Duodenal mucosa (tissue), 2 donors: Measurements from ENCODE around the gene DGKZ.

Source experiments
- H3K27ac ChIP-seq: one replicate; pipeline ENCODE4 v1.7.0; 2013; ENCODE audit warnings: low read depth, low read length
- H3K27me3 ChIP-seq, 2 donors: one replicate each; pipeline ENCODE4 v1.7.0; 2013; ENCODE audit warnings: low read length in 2 of 2, control low read depth in 1 of 2; ENCODE audit not compliant: insufficient read depth in 2 of 2, control insufficient read depth in 1 of 2
- H3K36me3 ChIP-seq, 2 donors: one replicate each; pipeline ENCODE4 v1.7.0; 2013; ENCODE audit warnings: low read length in 2 of 2, control low read depth in 1 of 2; ENCODE audit not compliant: insufficient read depth in 2 of 2, control insufficient read depth in 1 of 2
- H3K4me1 ChIP-seq, 2 donors: one replicate each; pipeline ENCODE4 v1.7.0; 2013; ENCODE audit warnings: low read length in 2 of 2, control low read depth in 1 of 2; ENCODE audit not compliant: insufficient read depth in 2 of 2, control insufficient read depth in 1 of 2
- H3K4me3 ChIP-seq, 2 donors: one replicate each; pipeline ENCODE4 v1.7.0; 2013; ENCODE audit warnings: low read length in 2 of 2, low read depth in 1 of 2
- H3K9ac ChIP-seq, 2 donors: one replicate each; pipeline ENCODE4 v1.7.0; 2013; ENCODE audit warnings: low read length in 2 of 2, low read depth in 1 of 2
- H3K9me3 ChIP-seq, 2 donors: one replicate each; pipeline ENCODE4 v1.7.0; 2013; ENCODE audit warnings: low read length in 2 of 2, control low read depth in 1 of 2; ENCODE audit not compliant: control insufficient read depth in 1 of 2

DGKZ gene

DNA sequence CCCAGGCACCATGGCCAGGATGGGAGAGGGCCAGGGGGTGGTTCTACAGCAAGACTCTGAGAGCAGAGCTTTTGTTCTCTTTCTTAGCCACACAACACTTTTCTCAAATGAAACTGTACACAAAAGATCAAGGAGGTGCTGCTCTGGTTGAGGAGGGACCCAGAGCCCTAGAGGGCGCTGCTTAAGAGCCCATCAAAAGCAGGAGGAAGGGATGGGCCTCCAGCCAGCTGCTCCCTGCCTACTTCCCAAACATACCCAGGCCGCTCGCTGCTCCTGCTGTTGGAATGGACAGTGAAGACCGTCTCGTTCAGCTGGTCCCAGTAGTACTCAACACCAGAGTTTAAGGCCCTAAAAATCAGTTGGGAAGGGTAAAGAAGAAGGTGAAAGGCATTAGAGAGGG, 62.8 kb downstream of the DGKZ start:
- Histone ChIP-seq H3K9ac (no peak overlapping the region), H3K4me3 (no peak overlapping the region), H3K9me3 (no peaks in the 10 kb centered on the region), H3K36me3 (peaks cover 36 to 47% of the 10 kb centered on the region in 2 donors), H3K27ac (no peak overlapping the region), H3K27me3 (no peaks in the 10 kb centered on the region), H3K4me1 (peaks cover 7 to 11% of the 10 kb centered on the region in 2 donors)

DNA sequence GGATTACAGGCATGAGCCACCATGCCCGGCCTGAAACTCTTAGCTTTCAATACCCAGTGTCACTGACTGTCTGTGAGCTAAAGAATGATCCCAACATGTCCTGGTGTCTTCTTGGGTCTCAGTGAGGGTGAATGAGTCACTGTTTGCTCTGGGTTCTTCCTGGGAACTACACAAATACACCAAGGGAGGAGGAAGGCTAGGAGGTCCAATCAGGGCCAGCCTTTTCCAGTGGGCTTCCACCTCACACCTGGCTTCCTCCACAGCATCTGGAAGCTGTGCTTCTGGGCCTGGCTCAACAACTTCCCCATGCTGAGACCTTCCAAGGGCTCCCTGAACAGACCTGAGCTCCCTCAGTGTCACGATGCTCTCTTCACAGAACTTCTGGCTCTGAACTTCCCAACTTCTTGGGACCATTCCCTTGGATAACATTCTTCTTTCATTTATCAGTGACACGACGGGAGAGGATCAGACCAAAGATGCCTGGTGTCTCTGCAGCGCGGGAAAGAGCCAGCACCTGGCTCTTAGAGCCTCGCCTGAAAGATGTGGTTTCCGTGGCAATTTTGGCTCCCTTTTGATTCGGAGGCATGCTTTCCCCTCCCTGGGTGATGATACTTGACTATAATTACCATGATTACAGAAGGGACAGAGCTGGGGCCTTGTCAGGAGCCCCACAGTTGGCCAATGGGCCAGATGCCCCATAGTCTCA, 66.7 kb downstream of the DGKZ start:
- Histone ChIP-seq H3K27ac (no peak overlapping the region), H3K4me1 (peaks cover 14 to 18% of the 10 kb centered on the region in 2 donors), H3K27me3 (no peaks in the 10 kb centered on the region), H3K9ac (no peak overlapping the region), H3K4me3 (no peak overlapping the region), H3K9me3 (no peaks in the 10 kb centered on the region), H3K36me3 (peaks cover 30 to 54% of the 10 kb centered on the region in 2 donors)

DNA sequence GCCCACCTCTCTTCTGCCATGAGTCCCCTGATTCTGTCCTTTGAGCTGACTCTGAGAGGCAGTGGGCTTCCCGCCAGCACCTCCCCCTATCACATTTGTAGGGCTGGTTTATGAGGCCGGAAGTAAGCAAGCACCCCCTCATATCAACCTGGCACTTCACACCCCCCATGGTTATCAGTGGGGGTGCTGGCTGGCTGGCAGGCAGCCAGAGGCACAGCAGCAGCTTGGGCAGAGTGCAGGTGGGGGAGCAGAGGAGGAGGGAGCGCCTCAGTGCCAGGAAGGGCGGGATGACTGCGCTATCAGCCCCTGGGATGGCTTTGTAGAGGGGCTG, 67.2 kb downstream of the DGKZ start:
- Histone ChIP-seq H3K36me3 (peaks cover 26 to 51% of the 10 kb centered on the region in 2 donors), H3K27me3 (no peaks in the 10 kb centered on the region), H3K27ac (no peak overlapping the region), H3K4me3 (no peak overlapping the region), H3K9me3 (no peaks in the 10 kb centered on the region), H3K4me1 (peaks cover 14 to 18% of the 10 kb centered on the region in 2 donors), H3K9ac (no peak overlapping the region)

DNA sequence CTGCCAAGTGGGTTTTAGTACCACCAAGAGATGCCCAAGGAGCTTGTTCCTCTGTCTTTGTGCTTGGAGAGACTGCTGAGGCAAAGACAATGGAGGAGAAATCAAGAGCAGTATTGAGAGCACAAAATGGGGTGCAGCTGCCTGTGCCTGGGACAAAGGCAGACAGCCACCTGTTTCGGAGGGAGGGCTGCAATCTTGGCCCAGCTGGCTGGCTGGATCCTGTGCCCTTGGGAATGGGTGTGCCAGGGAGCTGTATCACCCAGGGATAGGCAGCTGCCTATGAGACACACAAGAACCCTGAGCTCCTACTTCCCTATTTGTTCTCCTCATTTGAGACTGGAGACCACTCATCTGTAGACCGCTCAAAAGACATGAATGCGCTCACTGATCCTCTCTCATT, 67.6 kb downstream of the DGKZ start:
- Histone ChIP-seq H3K27me3 (no peaks in the 10 kb centered on the region), H3K9ac (no peak overlapping the region), H3K4me1 (peaks cover 14 to 18% of the 10 kb centered on the region in 2 donors), H3K27ac (no peak overlapping the region), H3K9me3 (no peaks in the 10 kb centered on the region), H3K36me3 (peaks cover 23 to 51% of the 10 kb centered on the region in 2 donors), H3K4me3 (no peak overlapping the region)

DNA sequence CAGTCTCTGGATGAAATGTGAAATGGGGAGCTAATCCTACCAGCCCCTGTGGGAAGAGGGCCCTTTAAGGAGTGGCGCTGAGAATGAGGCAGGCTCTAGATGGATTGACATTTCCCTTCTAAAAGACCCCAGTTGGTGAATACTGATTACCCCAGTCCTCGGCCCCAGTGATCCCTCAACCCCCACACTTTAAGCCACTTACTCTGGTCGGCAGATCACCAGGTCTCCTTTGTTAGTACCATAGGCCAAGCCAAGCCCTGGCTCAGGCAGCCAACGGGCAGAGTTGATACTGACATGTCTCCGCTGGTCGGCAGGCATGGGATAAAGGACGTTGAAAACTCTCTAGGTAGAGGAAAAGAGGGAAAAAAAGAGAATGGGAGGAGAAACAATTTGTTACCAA, 70.4 kb downstream of the DGKZ start:
- H3K4me1 ChIP-seq, result peaks cover 30 to 38% of the 10 kb centered on the region in 2 donors
- no peak overlapping the region for H3K27ac ChIP-seq
- no peak overlapping the region for H3K4me3 ChIP-seq
- H3K27me3 ChIP-seq, result no peaks in the 10 kb centered on the region
- no peak overlapping the region for H3K9ac ChIP-seq
- peaks cover 22 to 61% of the 10 kb centered on the region in 2 donors for H3K36me3 ChIP-seq
- no peaks in the 10 kb centered on the region for H3K9me3 ChIP-seq

DNA sequence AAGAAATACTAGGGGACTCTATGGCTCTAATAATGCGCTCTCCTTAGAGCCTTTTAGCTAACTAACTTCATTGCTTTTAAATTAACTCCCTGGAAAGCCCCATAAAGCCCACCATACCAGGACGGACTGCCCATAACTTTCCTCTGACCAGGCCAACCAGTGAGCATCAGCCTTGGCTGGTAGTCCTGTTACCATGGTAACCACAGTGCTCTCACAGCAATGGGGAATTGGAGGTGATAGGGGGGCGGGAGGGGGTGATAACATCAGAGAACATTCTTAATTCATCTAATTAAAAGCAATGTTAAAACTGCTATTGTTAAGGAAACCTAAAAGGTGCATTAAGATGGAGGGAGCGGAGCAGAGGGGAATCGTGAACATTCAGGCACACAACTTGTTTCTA, 71.5 kb downstream of the DGKZ start:
- no peak overlapping the region for H3K27ac ChIP-seq
- H3K27me3 ChIP-seq, result no peaks in the 10 kb centered on the region
- H3K9ac ChIP-seq, result no peak overlapping the region
- peaks cover 34 to 41% of the 10 kb centered on the region in 2 donors for H3K4me1 ChIP-seq
- no peaks in the 10 kb centered on the region for H3K9me3 ChIP-seq
- peaks cover 21 to 63% of the 10 kb centered on the region in 2 donors for H3K36me3 ChIP-seq
- H3K4me3 ChIP-seq, result no peak overlapping the region

DNA sequence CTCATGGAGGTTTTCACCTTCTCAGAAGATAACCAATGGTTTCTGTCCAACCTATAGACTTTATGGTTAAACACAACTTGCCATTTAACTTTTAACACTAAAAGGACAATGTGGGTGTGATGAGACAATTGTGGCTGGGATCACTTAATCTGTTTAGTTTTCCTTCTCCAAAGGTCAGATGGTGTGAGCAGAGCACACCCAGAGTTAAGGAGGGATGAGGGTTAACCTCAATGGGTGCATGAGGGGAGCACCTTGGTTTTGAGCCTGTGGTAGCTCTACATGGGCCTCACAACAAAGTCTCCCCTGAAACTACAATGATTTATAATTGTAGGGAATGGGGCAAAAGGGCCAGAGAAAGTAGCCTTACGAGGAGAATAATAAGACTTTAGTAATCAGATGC, 73.2 kb downstream of the DGKZ start:
- Histone ChIP-seq H3K27ac (no peak overlapping the region), H3K4me1 (peaks cover 21 to 26% of the 10 kb centered on the region in 2 donors), H3K36me3 (peaks cover 14 to 57% of the 10 kb centered on the region in 2 donors)

DNA sequence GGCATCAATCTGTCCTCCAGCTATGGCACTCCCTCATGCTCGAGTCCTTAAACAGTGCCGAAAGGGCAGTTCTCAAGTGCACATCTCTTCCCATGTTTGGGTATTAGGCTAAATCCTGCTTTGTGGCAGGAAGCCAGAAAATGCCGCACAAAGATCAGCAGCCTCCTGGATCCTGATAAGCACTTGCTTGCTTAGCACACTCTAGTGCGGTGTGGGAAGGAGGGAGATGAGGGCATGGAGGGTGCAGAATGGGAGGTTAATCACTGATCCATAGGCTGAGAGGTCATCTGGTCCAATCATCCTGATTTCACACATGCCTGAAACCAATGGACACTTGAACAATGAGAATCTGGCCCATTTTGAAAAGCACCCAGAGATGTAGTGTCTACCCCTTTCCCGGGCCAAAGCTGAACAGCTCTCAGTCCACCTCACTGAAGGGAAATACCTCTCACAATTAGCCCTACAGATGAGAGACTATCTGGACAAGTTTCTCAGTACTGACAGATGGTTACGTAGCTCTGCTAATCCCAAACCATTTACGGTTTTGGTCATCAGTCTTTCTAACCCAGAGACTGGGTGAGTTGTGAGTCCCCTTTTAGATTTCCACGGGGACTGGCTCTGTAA, 74.1 kb downstream of the DGKZ start:
- Histone ChIP-seq H3K9me3 (no peaks in the 10 kb centered on the region), H3K27me3 (no peaks in the 10 kb centered on the region), H3K9ac (no peak overlapping the region), H3K36me3 (peaks cover 8 to 53% of the 10 kb centered on the region in 2 donors), H3K4me3 (no peak overlapping the region), H3K4me1 (peaks cover 19 to 23% of the 10 kb centered on the region in 2 donors), H3K27ac (no peak overlapping the region)

More for the DNA sequence above, 73.2 kb downstream of the DGKZ start:
- no peak overlapping the region for H3K4me3 ChIP-seq
- H3K9ac ChIP-seq, result no peak overlapping the region
- no peaks in the 10 kb centered on the region for H3K27me3 ChIP-seq
- no peaks in the 10 kb centered on the region for H3K9me3 ChIP-seq

DNA sequence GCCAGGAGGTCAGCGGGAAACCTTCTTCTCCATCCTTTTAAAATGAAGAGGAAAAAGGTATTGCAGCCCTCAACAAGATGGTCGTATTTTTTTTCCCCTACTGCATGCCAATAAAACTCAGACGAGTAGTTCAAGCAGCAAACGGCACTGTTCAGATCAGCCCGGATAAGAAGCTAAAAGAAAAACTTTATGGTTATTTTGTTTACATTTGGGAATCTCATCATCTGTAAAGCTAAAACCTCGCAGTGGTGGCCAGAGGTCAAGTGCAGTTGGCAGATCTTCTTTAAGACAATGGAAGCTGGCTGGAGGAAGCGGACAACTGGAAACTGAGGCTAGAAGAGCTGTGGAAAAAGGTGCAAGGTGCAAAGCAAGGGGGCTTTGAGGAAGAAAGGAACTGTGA, 75.3 kb downstream of the DGKZ start:
- no peak overlapping the region for H3K27ac ChIP-seq
- H3K4me3 ChIP-seq, result no peak overlapping the region
- peaks cover 3 to 46% of the 10 kb centered on the region in 2 donors for H3K36me3 ChIP-seq
- H3K27me3 ChIP-seq, result no peaks in the 10 kb centered on the region
- no peak overlapping the region for H3K9ac ChIP-seq
- peaks cover 19 to 23% of the 10 kb centered on the region in 2 donors for H3K4me1 ChIP-seq
- no peaks in the 10 kb centered on the region for H3K9me3 ChIP-seq

DNA sequence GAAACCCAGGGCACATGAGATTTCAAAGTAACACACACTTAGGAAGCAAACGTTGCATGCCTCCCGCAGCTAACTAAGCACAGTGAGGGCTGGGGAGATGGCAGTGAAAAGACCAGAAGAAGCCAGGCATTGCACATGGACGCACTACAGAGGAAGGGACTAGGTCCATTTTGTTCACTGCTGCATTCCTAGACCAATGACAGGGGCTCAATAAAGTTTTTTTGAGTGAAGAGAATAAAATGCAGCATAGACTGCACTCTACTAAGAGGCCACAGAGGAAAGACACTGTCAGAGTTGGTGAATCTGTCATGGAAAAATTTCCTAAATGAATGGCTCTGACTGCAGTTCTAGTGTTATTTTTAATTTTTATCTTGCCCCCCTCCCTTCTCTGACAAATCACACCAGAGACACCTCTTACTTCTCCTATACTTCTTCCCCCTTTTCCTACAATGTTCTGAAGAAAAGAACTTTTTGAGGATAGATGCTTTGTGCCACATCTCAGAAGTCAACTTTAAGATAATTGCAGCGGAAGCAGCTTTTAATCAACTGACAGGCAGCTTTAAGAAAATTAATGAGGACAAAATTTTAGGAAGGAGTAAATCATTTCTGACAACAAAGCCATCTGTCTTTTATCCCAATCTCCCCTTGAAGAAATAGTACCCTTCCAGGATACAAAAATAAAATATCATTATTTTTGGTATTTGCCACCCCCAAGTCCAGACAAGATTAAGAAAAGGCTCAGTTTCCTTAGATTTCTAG, 79.1 kb downstream of the DGKZ start:
- no peak overlapping the region for H3K4me3 ChIP-seq
- no peak overlapping the region for H3K9ac ChIP-seq
- peaks cover 12 to 51% of the 10 kb centered on the region in 2 donors for H3K36me3 ChIP-seq
- H3K27me3 ChIP-seq, result no peaks in the 10 kb centered on the region
- no peak overlapping the region for H3K27ac ChIP-seq
- H3K9me3 ChIP-seq, result no peaks in the 10 kb centered on the region
- H3K4me1 ChIP-seq, result peaks cover 14 to 15% of the 10 kb centered on the region in 2 donors
